HG03060 (cell line): ENCODE results near the gene PRTN3.

Experiments used
- ATAC-seq: cut with Tn5 transposase; IDR thresholded peaks from one replicate; pipeline ENCODE4 v1.9.1; 2021; ENCODE audit warnings: low read depth, moderate number of reproducible peaks; ENCODE audit not compliant: unreplicated experiment

The PRTN3 gene

GRCh38 chr19:861756-862580 is 21.2 kb downstream of the PRTN3 start:
- ATAC-seq = no peak

- ATAC-seq = no peak
Observed at GRCh38 chr19:862581-863314, 21.9 kb downstream of the PRTN3 start.

DNA sequence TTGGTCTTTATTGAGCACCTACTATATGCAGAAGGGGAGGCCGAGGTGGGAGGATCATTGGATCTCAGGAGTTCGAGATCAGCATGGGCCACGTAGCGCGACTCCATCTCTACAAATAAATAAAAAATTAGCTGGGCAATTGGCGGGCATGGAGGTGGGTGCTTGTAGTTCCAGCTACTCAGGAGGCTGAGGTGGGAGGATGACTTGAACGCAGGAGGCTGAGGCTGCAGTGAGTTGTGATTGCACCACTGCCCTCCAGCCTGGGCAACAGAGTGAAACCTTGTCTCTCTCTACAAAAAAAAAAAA is 22.5 kb downstream of the PRTN3 start:
- ATAC-seq = no peak

DNA sequence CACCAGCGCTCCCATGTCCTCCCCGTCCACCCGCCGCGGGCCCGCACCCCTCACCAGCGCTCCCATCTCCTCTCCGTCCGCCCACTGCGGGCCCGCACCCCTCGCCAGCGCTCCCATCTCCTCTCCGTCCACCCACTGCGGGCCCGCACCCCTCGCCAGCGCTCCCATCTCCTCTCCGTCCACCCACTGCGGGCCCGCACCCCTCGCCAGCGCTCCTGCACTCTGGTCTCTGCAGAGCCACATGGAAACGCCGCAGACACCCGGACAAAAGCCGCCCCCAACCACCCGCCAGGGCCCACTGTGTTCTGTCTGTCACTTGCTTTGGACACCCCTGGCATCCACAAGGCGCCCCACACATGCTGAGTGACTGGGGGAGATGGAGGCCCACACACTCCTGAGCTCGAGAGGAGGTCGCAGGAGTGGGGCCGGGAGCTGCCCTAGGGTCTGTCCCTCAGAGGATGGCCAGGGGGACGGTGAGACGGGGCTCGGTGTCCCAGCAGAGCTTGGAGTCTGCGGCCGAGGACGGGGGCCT is 26.0 kb downstream of the PRTN3 start:
- ATAC-seq = no peak

DNA sequence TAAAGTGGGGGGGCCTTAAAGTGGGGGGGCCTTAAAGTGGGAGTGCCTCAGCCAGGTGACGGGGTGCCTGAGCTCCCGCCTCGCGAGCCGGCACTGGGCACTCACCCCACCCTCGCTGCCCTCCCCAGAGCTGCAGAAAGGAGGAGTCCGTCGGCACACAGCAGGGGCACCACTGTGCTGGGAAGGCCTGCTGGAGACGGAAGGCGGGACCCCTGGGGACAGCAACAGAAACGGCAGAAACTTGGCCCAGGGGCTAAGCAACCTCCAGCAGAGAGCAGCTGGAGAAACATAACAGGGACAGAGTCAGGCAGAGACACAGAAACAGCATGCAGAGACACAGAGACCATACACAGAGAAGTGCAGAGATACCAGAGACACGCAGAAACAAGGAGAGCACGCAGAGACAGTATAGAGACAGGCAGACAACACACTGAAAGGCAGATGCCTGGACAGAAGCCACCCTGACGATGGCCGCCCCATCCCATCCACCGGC is 26.5 kb downstream of the PRTN3 start:
- ATAC-seq = no peak

DNA sequence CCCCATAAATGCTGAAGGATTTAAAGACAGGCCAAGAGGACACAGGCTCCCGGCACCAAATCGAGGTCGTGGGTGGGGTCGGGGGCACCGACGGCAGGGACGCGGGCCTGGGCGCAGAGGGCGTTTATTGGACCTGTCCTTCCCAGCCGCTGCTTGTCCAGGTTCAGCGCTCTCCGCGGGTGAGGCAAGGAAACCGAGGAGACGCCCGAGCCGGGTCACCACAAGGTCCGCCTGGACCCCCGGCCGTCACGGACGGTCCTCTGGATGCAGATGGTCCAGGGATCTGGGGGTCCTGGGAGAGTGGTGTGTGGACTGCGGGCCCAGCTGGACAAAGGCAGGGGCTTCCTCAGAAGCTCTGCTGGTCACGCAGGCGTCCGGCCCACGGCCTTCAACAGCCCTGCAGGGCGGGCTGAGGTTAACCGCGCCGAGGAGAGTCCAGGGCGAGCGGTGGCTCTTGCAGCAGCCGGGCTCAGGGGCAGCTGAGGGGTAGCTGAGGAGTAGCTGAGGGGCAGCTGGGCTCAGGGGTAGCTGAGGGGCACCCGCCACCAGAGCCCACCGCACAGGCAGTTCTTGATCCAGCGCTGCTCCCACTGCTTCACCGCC is 27.2 kb downstream of the PRTN3 start:
- ATAC-seq = no peak

GRCh38 chr19:868458-869244 is 27.9 kb downstream of the PRTN3 start:
- ATAC-seq = no peak

DNA sequence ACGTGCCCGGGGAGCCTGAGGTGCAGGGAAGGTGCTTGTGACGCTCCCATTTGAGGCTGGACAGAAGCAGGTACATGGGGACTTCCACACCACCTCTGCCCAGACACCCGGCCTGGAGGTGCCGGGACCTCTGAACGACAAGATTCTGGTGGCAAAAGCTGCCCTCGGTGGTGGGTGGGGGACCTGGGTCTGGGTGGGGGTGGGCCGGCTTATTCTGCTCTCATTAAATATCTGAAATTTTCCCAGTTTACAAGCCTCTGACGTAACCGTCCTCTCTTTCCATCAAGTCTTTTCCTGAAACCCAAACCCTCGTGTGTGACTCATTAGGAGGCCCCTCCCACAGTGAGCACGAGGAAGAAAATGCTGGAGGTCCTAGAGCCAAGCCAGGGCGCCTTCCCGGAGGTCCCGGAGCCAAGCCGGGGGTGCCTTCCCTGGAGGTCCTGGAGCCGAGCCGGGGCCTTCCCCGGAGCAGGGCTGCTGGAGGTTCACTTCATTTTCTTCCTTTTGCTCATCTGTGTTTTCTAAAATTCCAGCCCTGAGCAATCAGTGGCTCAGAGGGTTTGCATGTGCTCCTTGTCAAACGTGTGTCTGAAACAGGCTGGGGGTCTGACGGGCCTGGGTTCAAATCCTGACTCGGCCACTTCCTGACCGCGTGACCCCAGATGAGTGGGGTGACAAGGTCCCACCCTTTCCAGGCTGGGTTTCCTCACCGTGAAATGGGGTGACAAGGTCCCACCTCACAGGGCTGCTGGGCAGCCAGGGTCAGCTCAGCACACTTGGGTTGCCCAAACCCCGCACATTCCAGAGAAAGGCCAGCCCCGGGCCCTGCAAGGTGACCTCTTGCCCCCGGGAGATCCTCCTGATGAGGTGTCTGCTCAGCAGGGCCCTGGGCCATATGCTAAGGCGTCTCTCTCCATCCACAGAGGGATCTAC is 28.7 kb downstream of the PRTN3 start:
- ATAC-seq = no peak

DNA sequence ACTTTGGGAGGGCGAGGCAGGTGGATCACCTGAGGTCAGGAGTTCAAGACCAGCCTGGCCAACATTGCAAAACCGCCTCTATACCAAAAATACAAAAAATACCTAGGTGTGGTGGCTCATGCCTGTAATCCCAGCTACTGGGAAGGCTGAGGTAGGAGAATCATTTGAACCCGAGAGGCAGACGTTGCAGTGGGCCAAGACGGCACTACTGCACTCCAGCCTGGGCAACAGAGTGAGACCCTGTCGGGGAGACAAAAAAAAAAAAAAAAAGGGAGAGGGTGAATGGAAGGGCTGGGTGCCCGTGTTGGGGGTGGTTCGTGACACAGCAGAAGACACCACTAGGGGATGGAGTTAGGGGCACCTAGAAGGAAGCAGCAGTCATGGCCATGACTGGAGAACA is 29.5 kb downstream of the PRTN3 start:
- no peak for ATAC-seq

DNA sequence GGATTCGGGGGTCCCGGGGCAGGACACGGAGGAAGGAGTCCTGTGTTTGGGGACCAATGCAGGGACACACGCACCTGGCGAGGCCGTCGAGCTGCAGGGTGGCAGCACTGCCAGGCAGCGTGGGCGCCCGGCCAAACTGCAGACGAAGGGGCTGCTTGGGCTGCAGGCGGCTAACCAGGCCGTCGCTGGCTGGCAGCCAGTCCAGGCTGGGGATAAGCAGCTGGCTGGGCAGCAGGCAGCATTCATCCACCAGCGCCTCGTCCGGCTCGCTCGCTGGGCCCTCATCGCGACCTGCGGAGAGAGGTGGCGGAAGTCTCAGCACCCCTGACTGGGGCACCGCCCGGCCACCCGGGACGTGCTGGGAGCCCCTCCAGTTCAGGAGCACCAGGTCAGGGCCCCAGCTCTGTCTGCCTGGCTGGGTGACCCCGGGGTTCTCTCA is 30.2 kb downstream of the PRTN3 start:
- ATAC-seq = no peak

- ATAC-seq = no peak
Observed at GRCh38 chr19:871446-872265, 30.9 kb downstream of the PRTN3 start.

GRCh38 chr19:872266-872951 is 31.6 kb downstream of the PRTN3 start:
- no peak for ATAC-seq

- ATAC-seq = no peak
Observed at GRCh38 chr19:873084-873483, 32.3 kb downstream of the PRTN3 start.

DNA sequence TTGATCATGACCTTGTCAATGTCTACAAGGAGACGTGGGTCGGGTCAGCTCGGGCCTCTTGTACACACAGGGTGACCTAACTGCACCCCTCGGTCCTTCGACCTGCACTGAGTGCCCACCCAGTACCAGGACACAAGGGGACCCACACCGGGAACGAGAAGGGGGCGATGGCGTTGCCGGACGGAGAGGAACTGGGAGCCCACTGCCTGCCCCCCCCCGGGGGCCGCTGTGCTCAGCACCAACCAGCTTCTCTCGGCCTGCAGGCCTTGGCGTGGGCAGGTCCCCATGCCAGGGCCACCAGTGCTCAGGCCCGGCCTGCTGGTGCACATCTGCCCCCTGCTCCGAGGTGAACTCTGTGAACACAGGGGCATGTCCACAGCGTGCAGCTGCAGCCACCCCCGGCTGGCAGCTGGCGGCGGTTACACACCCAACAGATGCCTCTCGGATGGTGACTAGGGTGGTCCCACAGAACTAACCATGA is 32.8 kb downstream of the PRTN3 start:
- ATAC-seq = no peak

- no peak for ATAC-seq
Observed at GRCh38 chr19:875265-875879, 34.6 kb downstream of the PRTN3 start.

GRCh38 chr19:876089-876488 is 35.3 kb downstream of the PRTN3 start:
- no peak for ATAC-seq

DNA sequence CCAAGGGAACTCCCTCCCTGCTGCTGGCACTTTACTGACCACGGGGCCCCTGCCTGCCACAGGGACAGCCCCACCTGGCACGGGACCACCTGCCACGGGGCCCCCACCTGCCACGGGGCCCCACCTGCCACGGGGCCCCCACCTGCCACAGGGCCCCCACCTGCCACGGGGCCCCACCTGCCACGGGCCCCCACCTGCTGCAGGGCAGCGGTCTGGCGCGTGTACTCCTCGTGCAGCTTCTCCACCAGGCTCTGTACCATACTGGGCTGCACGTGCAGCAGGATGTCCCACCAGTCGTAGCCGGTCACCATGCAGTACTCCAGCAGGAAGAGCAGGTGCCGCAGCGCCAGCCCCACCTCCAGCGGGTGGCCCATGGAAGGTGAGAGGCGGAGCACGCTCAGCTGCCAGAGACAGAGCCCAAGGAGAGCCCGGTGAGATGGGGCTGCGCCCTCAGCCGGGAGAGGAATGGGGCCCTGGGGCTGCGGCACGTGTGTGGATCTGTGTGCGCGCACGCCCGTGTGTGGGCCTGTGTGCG is 36.0 kb downstream of the PRTN3 start:
- ATAC-seq = no peak
